NCI-H2029 (cell line): ENCODE data around the gene AIFM3.
"Not testable (repeated sequence)": the region's sequence is repeated elsewhere in the genome, so short reads cannot be mapped to it uniquely, and the experiment has no call there.

Experiments
- DNase-seq: peaks from one replicate; lab custom pipeline; 2025; lab: John Stamatoyannopoulos, UW

AIFM3 gene

DNA sequence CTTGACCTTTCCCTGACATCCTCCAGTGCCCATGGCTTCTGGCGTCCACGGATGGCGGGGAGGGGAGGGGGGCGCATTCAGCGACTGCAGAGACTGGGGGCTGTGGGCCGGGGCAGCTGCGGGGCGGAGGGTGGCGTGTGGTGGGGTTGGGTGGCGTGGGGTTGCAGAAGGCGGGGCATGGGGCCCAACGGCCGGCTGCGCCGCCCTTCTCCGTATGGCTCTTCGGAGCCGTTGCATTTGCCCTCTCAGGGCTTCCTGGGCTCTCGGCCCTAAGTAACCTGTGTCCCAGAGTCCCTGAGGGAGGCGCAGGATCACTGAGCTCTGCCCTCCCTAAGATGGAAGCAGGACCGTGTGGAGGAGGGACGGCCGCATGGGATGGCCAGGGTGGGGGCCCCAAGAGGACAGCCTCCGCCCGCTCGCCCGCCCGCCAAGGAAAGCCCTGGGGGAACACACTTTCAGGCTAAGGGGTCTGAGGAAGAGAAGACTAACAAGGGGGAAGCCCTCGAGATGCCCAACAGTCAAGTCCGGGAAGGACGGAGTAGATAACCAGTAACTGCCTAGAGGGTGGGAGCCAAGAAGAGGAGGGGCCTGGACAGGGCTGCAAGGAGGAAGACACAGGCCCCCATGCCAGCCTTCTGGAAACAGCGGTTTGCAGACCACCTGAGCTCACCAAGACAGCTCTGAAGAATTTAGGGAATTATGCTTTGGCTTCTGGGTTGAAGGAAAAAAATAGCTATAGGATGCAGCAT lies 9.2 kb upstream of the AIFM3 start:
- no peak for DNase-seq

GRCh38 chr22:20959578-20960461 lies 7.2 kb upstream of the AIFM3 start:
- DNase-seq: no peak

DNA sequence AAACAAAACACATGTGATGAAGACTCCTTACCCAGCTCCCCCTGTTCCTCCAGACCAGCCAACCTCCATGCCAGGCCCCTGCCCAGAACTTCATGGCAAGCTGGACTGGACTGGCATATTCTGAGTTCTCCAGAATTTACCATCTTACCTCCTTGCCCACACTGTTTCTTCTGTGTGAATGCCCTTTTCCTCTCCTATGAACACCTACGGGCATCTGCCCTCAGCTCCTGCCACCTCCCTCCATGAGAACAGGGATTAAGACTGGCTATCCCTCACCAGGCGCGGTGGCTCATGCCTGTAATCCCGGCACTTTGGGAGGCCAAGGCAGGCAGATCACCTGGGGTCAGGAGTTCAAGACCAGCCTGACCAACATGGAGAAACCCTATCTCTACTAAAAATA lies 6.4 kb upstream of the AIFM3 start:
- no peak for DNase-seq

GRCh38 chr22:20962491-20962945 lies 4.5 kb upstream of the AIFM3 start:
- no peak for DNase-seq

GRCh38 chr22:20963201-20964052 lies 3.6 kb upstream of the AIFM3 start:
- no peak for DNase-seq

DNA sequence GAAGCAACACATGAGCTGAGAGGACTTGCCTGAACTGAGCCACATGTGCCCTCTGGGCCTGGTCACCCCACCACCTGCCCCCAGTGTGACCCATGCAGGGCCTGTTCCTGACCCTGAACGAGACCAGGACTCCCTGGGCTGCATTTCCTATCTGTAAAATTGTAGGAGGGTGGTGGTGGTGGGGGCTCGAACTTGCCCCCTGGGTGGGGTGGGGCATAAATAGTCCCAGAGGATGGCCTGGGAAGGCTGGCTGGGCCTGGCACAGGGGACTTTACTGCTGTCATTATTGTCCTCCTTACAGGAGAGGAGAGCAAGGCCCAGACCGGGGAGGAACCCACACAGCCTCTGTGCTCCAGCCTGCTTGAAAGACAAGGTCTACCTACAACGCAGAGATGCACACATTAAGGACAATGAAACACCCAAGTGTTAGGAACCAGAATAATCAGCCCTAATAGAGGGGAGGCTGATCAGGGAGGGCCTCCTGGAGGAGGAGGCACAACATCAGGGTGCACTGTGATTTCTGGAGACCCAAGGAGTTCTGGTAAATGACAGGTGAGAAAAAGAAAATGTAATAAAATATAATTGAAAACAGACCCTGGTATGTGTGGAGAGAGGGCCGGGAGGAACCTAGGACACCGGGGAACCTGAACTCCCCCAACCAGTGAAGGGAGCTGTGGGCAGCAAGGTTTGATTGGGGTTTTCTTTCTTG lies 2.8 kb upstream of the AIFM3 start:
- no peak for DNase-seq

DNA sequence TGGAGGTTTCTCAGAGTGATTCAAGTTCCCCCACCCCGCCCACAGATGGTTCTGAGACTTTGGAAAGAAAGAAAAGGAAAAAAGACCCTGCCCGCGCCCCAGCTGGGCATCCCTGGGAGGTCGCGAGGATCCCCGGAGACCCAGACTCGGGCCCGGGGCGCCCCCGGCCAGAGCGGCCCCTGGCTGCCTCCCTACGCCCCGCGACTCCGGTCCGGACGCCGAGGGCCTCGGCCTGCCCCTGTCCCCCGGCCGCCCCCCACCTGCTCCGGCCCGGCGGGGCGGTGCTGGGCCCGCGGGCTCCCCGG lies 2.3 kb upstream of the AIFM3 start:
- no peak for DNase-seq

DNA sequence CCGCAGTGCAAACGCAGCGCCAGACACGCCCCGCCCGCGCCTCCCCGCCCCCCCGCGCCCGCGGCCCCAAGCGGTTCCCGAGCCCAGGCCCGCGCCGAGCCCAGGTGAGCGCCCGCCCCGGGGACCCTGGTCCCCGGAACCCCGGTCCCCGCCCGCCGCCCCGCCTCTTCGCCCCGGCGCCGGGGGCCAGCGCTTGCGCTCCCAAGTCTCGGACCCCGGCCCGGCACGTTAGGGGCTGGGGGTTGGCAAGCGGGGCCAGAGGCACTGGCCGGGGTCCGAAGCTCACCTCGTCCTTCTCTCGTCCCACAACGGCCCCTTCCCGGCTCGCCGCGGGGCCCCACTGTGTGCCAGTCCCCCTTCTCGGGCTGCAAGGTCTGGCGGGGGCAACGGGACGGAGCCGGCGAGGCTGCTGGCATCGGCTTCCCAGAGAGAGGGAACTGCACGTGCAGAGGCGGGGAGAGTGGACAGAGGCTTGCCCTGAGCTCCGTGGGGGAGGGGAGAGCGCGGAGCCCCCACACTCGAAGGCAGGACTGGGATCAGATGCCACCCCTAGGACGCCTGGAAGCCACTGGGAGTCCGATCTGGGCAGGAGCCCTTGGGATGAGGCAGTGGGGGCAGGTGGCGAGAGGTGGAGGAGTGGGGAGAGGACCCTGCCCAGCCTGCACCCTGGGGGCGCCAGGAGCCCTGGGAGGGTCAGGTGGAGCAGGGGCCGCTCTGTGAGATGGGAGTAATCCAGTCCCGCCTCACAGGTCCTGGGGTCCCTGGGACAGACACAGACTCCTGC lies 1.8 kb upstream of the AIFM3 start:
- DNase-seq: no peak

DNA sequence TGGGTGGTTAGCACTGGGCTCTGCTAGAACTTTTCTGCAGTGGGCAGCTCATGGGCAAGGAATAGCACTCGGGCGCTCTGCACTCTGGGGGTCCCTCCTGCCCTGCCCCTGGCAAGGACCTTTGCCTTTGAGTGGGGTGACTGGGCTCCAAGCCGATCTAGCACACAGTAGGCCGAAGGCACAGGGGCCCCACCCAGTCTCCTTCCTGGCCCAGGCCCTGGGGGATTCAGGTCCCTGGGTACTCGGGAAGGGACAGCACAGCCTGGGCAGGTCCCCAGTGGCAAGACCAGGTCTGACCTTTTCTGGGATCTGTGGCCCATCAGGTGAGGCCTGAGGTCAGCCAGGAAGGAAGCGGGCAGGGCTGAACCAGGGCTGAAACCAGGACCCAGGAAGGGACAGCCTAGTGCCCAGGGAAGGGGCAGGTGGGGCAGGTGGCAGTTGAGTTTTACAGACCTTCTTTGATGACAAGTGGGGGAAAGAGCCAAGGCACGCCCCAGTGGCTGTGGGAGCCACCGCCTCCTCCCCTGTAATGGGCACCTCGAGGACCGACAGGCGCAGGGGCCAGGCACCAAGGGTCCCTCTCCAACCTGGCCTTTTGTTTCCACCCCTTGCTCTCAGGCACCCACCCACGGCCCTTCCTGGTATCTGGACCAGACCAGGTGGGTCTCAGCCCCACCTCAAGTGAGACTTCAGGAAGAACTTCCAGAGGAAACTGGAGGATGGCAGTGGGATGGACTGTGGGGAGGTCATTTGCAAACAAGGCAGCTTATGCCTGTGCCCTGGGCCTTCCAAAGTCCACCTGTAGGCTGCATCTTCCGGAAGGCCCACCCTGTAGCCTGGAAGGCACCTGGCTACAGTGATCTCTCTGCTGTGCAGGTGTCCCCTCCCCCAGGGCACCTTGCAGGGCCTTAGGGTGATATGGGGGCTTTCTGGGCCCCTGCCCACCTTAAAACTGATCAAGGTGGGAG lies 883 bp upstream of the AIFM3 start:
- no peak for DNase-seq

DNA sequence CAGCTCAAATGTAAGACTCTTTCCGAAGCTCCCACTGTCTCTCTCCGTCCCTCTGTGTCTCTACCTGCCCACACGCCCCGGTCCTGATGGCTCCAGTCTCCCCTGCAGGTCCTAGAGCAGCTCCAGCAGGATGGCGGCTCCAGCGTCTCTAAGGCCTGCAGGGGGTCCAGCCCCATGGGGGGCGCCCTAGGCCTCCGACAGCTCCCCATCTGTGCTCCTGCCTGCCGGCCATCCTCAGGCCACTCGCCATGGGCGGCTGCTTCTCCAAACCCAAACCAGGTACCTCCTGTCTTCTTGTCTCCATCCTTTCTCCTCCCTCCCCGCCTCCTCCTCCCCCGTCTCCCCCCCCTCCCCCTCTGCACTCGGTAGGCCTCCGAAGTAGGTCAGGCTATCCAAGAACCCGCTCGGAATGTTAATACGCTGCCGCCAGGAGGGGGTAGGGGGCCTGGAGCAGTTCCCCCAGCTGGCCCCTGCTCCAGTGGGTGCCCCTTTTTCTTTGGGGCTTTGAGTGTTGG lies 699 bp downstream of the AIFM3 start:
- DNase-seq: no peak

- no peak for DNase-seq
Measured at GRCh38 chr22:20968281-20968977, 1.4 kb downstream of the AIFM3 start.

GRCh38 chr22:20970939-20971657 lies 4.0 kb downstream of the AIFM3 start:
- no peak for DNase-seq

DNA sequence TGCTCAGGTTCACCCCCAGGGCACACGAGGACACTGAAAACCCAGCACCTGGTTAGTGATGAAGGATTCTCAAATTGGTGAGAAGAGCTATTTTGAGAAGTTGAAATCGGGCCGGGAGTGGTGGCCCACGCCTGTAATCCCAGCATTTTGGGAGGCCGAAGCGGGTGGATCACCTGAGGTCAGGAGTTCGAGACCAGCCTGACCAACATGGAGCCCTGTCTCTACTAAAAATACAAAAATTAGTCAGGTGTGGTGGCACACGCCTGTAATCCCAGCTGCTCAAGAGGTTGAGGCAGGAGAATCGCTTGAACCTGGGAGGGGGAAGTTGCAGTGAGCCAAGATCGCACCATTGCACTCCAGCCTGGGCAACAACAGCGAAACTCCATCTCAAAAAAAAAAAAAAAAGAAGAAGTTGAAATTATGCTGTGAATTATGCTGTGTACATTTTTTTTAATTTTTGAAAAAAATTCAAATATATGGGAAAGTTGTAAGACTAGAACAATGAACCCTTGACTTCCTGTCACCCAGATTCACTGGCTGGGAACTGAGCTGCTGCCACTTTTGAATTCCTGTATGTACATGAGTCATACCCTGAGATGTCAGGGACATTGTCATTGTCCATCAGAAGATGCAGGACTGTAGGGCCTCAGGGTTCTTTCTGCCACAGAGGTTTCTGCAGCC lies 5.1 kb downstream of the AIFM3 start:
- not testable (repeated sequence) for DNase-seq

- DNase-seq: no peak
Measured at GRCh38 chr22:20972933-20973577, 6.0 kb downstream of the AIFM3 start.

DNA sequence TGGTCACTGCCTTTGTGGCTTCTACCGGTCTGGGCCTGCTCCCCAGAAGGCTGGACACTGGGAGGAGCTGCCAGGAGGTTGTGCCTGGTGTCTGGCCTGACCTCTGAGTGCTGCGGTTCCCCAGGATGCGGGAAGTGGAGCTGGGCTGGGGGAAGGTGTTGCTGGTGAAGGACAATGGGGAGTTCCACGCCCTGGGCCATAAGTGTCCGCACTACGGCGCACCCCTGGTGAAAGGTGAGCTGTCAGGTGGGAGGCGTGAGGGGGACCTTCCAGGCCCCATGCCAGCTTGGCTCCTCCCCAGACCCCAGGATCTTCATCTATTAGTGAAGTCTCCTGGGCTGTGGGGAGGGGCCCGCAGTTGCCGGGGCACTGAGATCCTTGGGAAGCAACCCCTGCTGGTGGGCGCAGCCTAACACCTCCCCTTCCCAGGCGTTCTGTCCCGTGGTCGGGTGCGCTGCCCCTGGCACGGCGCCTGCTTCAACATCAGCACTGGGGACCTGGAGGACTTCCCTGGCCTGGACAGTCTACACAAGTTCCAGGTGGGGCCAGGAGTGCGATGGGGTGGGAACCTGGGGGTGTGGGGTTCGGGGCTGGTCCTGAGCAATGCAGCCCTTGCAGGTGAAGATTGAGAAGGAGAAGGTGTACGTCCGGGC lies 6.7 kb downstream of the AIFM3 start:
- no peak for DNase-seq

DNA sequence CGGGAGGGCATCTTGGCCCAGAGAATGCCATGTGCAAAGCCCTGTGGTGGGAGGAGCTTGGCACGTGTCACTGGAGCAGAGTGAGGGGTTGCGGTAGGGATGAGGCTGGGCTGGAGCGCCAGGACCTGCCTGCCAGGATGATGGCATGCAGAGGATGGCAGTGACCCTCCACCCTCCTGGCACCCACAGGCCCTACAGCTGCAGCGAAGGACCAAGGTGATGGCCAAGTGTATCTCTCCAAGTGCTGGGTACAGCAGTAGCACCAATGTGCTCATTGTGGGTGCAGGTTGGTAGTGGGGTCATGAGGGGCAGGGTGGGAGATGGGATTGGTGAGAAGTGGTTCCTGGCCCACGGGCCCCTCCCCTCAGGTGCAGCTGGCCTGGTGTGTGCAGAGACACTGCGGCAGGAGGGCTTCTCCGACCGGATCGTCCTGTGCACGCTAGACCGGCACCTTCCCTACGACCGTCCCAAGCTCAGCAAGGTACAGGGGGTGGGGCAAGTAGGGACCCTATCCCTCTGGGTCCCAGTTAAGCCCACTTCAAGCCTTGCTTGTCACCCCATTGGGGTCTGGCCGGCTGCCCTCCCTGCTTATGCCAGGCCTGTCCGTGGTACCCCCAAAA lies 7.4 kb downstream of the AIFM3 start:
- no peak for DNase-seq
